ENCODE data around the gene BRSK2.

The BRSK2 gene

GRCh38 chr11:1382831-1383607, 6.7 kb upstream of the BRSK2 start:
- TF ChIP-seq BACH2 (CRISPR knock-in tag; IDR thresholded peaks at IDR 0.05; ENCODE audit: borderline replicate concordance), result no peak
- no peak for TF ChIP-seq ARNTL (CRISPR knock-in tag; IDR thresholded peaks at IDR 0.05; ENCODE audit: borderline replicate concordance, low read depth)
- no peak for TF ChIP-seq ZFP3 (CRISPR knock-in tag; IDR thresholded peaks at IDR 0.05)
- TF ChIP-seq PPARA (CRISPR knock-in tag; IDR thresholded peaks at IDR 0.05; ENCODE audit: borderline replicate concordance), result no peak
- TF ChIP-seq ZFP30 (CRISPR knock-in tag; IDR thresholded peaks at IDR 0.05), result no peak
- TF ChIP-seq OSR1 (CRISPR knock-in tag; IDR thresholded peaks at IDR 0.05), result no peak
- TF ChIP-seq TSHZ2 (CRISPR knock-in tag; IDR thresholded peaks at IDR 0.05), result no peak
- ATAC-seq, result peak; percentile 91

GRCh38 chr11:1384199-1384970, 5.3 kb upstream of the BRSK2 start:
- ATAC-seq, result no peak
- TF ChIP-seq GLIS3 (CRISPR knock-in tag; IDR thresholded peaks at IDR 0.05), result no peak
- TF ChIP-seq TCF4 (CRISPR knock-in tag; IDR thresholded peaks at IDR 0.05; ENCODE audit: borderline replicate concordance), result no peak
- no peak for TF ChIP-seq TOX (CRISPR knock-in tag; IDR thresholded peaks at IDR 0.05; ENCODE audit: borderline replicate concordance)
- no peak for TF ChIP-seq ZNF565 (CRISPR knock-in tag; conservative IDR thresholded peaks at IDR 0.05; ENCODE audit: low read depth)
- no peak for TF ChIP-seq ZNF8 (CRISPR knock-in tag; IDR thresholded peaks at IDR 0.05)
- no peak for TF ChIP-seq CSDC2 (CRISPR knock-in tag; IDR thresholded peaks at IDR 0.05)
- no peak for TF ChIP-seq PATZ1 (CRISPR knock-in tag; IDR thresholded peaks at IDR 0.05; ENCODE audit: borderline replicate concordance)
- no peak for TF ChIP-seq ZFP30 (CRISPR knock-in tag; IDR thresholded peaks at IDR 0.05)
- TF ChIP-seq RARB (CRISPR knock-in tag; IDR thresholded peaks at IDR 0.05), result no peak
- no peak for TF ChIP-seq ARNTL (CRISPR knock-in tag; IDR thresholded peaks at IDR 0.05; ENCODE audit: borderline replicate concordance, low read depth)
- no peak for TF ChIP-seq PPARA (CRISPR knock-in tag; IDR thresholded peaks at IDR 0.05; ENCODE audit: borderline replicate concordance)
- TF ChIP-seq CSRNP3 (CRISPR knock-in tag; IDR thresholded peaks at IDR 0.05), result no peak
- TF ChIP-seq SNAI2 (CRISPR knock-in tag; IDR thresholded peaks at IDR 0.05), result no peak
- TF ChIP-seq POU6F1 (CRISPR knock-in tag; IDR thresholded peaks at IDR 0.05; ENCODE audit: borderline replicate concordance, low read depth), result no peak
- no peak for TF ChIP-seq ISL1 (CRISPR knock-in tag; IDR thresholded peaks at IDR 0.05)
- TF ChIP-seq BACH2 (CRISPR knock-in tag; IDR thresholded peaks at IDR 0.05; ENCODE audit: borderline replicate concordance), result no peak
- no peak for TF ChIP-seq ZNF70 (CRISPR knock-in tag; IDR thresholded peaks at IDR 0.05)
- TF ChIP-seq CREB5 (CRISPR knock-in tag; IDR thresholded peaks at IDR 0.05; ENCODE audit: low read depth), result no peak

Data from SK-N-SH treated with all-trans-retinoic acid at 6 μM for 48 hours (cell line).